ENCODE results near the gene ZBTB1.
"Not testable (repeated sequence)": the region's sequence is repeated elsewhere in the genome, so short reads cannot be mapped to it uniquely, and the experiment has no call there.

The ZBTB1 gene

DNA sequence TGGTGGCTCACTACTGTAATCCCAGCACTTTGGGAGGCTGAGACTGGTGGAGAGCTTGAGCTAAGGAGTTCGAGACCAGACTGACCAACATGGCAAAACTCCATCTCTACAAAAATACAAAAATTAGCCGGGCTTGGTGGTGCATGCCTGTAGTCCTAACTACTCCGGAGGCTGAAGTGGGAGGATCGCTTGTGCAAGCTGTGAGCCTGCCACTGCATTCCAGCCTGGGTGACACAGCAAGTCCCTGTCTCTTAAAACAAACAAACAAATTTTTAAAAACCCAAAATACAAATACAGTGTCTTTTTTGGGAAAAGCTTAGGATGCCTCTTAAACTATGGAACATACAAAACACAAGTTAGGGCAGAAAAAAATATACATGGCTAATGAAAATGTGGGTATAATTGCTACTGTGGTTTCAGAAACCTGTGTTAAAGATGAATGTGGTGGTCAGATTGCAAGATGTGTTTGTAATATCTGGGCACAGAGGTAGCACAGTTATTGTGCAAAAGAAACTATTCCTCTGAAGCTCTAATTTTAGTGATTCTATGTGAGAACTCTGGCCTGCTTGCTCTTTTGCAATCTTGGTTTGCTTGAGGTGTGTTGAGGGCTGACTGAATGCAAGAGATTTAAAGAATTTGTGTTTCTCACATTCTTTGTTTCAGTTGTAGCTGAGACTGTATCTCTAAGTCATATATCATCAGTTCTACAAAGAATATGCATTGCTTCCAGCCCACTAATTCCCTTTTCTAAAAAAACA, 32.1 kb downstream of the ZBTB1 start:
- Mint-ChIP-seq H3K4me1 (peaks cover 25% of the 10 kb centered on the region), H3K27ac (no peak overlapping the region), H3K36me3 (peaks cover 17% of the 10 kb centered on the region), H3K4me3 (no peak overlapping the region), H3K9me3 (no peaks in the 10 kb centered on the region)
- no peak for DNase-seq (ENCODE audit: low spot score in 2 of 2)
- no peak for ATAC-seq

DNA sequence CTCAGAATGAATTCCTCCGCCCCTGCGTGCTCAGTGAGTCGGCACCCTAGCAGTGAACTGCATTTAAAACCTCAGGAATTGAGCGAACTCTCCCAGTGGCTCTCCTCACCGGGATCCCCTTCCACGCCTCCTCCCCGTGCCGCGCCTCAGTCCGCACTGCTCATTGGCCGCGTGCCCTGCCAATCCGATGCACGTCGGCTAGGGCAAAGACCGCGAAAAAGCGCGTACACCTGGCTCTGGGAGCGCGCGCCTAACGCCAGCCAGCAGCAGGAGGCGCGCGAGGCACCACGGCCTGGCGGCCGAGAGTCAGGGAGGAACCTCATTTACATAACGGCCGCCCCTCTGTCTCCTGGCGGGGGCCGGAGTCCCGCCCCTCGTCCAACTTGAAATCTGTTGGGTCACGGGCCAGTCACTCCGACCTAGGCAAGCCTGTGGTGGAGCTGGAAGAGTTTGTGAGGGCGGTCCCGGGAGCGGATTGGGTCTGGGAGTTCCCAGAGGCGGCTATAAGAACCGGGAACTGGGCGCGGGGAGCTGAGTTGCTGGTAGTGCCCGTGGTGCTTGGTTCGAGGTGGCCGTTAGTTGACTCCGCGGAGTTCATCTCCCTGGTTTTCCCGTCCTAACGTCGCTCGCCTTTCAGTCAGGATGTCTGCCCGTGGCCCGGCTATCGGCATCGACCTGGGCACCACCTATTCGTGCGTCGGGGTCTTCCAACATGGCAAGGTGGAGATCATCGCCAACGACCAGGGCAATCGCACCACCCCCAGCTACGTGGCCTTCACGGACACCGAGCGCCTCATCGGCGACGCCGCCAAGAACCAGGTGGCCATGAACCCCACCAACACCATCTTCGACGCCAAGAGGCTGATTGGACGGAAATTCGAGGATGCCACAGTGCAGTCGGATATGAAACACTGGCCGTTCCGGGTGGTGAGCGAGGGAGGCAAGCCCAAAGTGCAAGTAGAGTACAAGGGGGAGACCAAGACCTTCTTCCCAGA, 35.9 kb downstream of the ZBTB1 start, which contains the start of gene HSPA2:
TSS of gene HSPA2 (plus strand) at position 534 of the 995 bp plus-strand sequence. CDS start at position 643, 109 bp downstream.
- Mint-ChIP-seq H3K27ac (peak within 1 kb of the TSS; percentile 96), H3K4me3 (peak within 1 kb of the TSS; percentile 97), H3K9me3 (no peaks in the 10 kb centered on the region), H3K4me1 (peaks cover 35% of the 10 kb centered on the region), H3K36me3 (peaks cover 15% of the 10 kb centered on the region)
- DNase-seq (ENCODE audit: low spot score in 2 of 2) (peak; percentile 92 to 97), ATAC-seq (peak; percentile 95)

DNA sequence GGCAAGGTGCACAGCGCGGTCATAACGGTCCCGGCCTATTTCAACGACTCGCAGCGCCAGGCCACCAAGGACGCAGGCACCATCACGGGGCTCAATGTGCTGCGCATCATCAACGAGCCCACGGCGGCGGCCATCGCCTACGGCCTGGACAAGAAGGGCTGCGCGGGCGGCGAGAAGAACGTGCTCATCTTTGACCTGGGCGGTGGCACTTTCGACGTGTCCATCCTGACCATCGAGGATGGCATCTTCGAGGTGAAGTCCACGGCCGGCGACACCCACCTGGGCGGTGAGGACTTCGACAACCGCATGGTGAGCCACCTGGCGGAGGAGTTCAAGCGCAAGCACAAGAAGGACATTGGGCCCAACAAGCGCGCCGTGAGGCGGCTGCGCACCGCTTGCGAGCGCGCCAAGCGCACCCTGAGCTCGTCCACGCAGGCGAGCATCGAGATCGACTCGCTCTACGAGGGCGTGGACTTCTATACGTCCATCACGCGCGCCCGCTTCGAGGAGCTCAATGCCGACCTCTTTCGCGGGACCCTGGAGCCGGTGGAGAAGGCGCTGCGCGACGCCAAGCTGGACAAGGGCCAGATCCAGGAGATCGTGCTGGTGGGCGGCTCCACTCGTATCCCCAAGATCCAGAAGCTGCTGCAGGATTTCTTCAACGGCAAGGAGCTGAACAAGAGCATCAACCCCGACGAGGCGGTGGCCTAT, 36.8 kb downstream of the ZBTB1 start:
- Mint-ChIP-seq H3K27ac (no peak overlapping the region), H3K36me3 (peaks cover 11% of the 10 kb centered on the region), H3K4me1 (peaks cover 35% of the 10 kb centered on the region), H3K4me3 (peak overlapping the region; percentile 97), H3K9me3 (no peaks in the 10 kb centered on the region)
- DNase-seq (ENCODE audit: low spot score in 2 of 2) (no peak), ATAC-seq (no peak)

DNA sequence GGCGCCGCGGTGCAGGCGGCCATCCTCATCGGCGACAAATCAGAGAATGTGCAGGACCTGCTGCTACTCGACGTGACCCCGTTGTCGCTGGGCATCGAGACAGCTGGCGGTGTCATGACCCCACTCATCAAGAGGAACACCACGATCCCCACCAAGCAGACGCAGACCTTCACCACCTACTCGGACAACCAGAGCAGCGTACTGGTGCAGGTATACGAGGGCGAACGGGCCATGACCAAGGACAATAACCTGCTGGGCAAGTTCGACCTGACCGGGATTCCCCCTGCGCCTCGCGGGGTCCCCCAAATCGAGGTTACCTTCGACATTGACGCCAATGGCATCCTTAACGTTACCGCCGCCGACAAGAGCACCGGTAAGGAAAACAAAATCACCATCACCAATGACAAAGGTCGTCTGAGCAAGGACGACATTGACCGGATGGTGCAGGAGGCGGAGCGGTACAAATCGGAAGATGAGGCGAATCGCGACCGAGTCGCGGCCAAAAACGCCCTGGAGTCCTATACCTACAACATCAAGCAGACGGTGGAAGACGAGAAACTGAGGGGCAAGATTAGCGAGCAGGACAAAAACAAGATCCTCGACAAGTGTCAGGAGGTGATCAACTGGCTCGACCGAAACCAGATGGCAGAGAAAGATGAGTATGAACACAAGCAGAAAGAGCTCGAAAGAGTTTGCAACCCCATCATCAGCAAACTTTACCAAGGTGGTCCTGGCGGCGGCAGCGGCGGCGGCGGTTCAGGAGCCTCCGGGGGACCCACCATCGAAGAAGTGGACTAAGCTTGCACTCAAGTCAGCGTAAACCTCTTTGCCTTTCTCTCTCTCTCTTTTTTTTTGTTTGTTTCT, 37.6 kb downstream of the ZBTB1 start:
- H3K4me3 Mint-ChIP-seq = peak overlapping the region; percentile 97
- no peak for ATAC-seq

DNA sequence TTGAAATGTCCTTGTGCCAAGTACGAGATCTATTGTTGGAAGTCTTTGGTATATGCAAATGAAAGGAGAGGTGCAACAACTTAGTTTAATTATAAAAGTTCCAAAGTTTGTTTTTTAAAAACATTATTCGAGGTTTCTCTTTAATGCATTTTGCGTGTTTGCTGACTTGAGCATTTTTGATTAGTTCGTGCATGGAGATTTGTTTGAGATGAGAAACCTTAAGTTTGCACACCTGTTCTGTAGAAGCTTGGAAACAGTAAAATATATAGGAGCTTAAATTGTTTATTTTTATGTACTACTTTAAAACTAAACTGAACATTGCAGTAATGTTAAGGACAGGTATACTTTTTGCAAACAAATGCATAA, 38.2 kb downstream of the ZBTB1 start:
- DNase-seq (ENCODE audit: low spot score in 2 of 2) (no peak), ATAC-seq (no peak)
- no peak overlapping the region for H3K27ac Mint-ChIP-seq
- peaks cover 35% of the 10 kb centered on the region for H3K4me1 Mint-ChIP-seq
- H3K9me3 Mint-ChIP-seq = no peaks in the 10 kb centered on the region
- H3K4me3 Mint-ChIP-seq = peak overlapping the region; percentile 97
- H3K36me3 Mint-ChIP-seq = peaks cover 11% of the 10 kb centered on the region

More for the DNA sequence above, 37.6 kb downstream of the ZBTB1 start:
- peaks cover 35% of the 10 kb centered on the region for H3K4me1 Mint-ChIP-seq
- H3K36me3 Mint-ChIP-seq = peaks cover 11% of the 10 kb centered on the region
- H3K9me3 Mint-ChIP-seq = no peaks in the 10 kb centered on the region
- peak in 1 of 2 donors; percentile 58 for DNase-seq (ENCODE audit: low spot score in 2 of 2)
- no peak overlapping the region for H3K27ac Mint-ChIP-seq

DNA sequence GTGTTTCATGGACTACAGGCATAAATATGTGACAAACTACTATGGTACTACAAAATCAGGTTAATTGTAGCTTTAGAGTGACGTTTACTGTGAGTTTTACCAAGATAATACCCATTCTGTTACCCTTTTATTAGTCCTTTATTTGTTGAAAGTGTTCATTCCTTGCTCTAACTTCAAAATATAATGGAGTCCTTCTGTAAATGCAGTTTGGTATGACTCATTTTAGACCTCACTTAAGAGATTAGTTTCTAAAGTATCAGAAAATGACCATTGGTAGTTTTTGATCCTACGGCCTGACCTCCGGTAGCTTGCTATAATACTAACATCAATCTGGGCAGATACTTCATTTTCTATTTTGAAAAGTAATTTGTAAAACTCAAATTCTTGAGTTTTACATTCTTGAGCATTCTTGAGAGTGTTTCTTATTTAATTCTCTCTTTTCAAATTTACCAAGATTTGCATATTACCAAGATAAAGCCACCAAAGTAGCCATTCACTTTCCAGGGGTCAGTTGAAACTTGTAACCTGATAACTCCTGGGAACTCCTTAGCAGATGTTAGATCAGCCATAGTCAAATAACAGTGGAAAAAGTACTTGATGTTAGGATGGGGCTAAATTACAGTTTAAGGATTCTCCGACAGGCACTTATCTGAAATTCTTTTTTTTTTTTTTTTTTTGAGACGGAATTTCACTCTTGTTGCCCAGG, 40.2 kb downstream of the ZBTB1 start:
- Mint-ChIP-seq H3K27ac (no peak overlapping the region), H3K4me1 (peaks cover 33% of the 10 kb centered on the region), H3K4me3 (no peak overlapping the region), H3K36me3 (peaks cover 11% of the 10 kb centered on the region), H3K9me3 (no peaks in the 10 kb centered on the region)
- DNase-seq (ENCODE audit: low spot score in 2 of 2) (no peak), ATAC-seq (no peak)

DNA sequence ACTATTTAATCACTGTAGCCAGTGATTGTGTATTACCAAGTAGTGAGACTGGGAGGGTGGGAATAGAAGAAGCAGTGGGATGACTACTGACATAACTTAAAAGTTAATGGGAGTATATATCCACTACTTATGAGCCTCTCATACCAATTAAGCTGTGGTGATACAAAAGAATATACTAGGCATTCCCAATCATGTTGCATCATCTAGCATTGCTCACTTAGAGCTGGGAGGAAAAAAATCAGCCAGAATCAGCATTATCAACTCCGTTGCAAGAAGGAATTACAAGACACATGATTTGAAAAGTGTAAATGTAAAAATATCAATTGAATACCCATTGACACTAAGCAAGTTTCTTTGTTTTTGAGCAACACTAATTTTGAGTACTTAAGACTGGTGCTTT, 44.4 kb downstream of the ZBTB1 start:
- DNase-seq (ENCODE audit: low spot score in 2 of 2) = no peak
- H3K9me3 Mint-ChIP-seq = no peaks in the 10 kb centered on the region
- H3K36me3 Mint-ChIP-seq = no peaks in the 10 kb centered on the region
- ATAC-seq = no peak
- H3K4me3 Mint-ChIP-seq = peak overlapping the region; percentile 52
- H3K4me1 Mint-ChIP-seq = peaks cover 12% of the 10 kb centered on the region
- H3K27ac Mint-ChIP-seq = no peak overlapping the region

DNA sequence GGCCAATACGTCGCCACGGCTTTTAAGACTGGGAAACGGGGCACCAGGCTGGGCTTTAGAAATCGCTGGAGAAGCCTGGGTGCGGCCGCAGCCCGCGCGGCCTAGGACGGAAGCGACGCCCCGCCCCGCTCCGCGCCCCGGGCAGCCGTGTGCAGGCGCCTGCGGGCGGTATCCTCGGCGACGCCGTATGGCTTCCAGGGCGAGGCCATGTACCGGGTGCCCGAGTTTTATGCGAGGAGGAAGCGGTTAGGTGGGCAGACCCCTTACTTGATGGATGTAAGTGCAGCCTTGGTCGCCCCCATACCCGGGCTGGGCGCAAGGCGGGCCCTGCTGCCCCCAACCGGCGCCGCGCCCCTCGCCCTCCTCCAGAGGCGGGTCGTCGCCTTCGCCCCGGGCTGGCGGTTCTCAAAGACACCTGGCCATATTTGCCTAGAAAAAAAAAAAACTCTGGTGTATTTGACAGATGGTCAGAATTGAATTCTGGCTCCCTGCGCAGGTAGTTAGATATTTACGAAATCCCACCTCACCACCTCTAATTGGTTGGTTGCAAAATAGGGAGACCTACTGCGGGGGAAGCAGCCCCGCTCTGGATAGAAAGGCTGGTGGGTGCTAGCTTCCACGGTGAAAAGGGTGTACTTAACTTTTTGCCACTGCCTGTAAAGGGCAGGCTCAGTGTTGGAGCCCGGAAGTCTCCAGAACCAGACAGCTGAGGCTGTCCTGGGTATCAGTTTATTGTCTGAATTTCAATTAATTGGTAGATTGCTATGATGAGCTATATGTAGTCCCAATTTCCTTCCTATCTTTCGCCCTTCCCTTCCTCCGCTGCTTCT, 45.4 kb downstream of the ZBTB1 start, which contains the start of gene PPP1R36:
TSS of gene PPP1R36 (plus strand) at position 171 of the 830 bp plus-strand sequence. CDS start at position 208, 37 bp downstream.
- Mint-ChIP-seq H3K27ac (peak within 1 kb of the TSS; percentile 44), H3K4me1 (peaks cover 12% of the 10 kb centered on the region), H3K4me3 (peak within 1 kb of the TSS; percentile 52), H3K9me3 (no peaks in the 10 kb centered on the region), H3K36me3 (no peaks in the 10 kb centered on the region)
- ATAC-seq (peak; percentile 97), DNase-seq (ENCODE audit: low spot score in 2 of 2) (peak; percentile 38 to 59)

DNA sequence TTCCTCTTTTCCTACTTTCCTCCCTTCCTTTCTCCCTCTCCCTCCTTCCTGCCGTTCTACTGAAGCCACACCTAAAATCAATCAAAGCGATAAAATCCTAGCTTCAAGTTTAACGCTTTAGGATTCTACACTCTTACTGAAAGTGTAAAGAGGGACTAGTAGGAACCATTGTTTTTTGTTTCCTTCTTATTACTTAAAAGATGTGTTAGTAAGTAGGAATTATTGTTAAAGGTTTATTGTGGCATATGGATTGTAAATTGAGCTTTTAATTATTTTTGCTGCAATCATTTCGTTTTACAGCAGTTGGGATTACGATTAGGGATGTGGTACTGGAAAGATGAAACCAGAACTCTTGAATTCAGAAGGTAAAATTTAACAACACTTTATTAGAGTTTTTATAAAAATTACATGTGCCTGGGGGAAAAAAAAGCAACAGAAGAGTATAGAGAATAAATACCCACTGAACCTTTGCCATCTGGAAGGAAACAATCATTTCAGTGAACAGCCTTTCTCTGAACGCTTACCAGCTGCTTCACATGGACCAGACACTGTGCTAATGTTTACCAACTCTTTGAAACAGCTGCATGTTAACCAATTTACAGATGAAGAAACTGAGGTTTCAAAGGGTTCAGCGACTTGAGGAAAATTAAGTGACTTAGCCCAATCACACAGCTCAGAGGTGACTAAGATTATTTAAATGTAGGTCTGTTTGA, 46.2 kb downstream of the ZBTB1 start:
- ATAC-seq = no peak
- Mint-ChIP-seq H3K4me3 (peak overlapping the region; percentile 52), H3K9me3 (no peaks in the 10 kb centered on the region), H3K36me3 (no peaks in the 10 kb centered on the region), H3K27ac (peak overlapping the region; percentile 44), H3K4me1 (peaks cover 12% of the 10 kb centered on the region)
- DNase-seq (ENCODE audit: low spot score in 2 of 2) = no peak

DNA sequence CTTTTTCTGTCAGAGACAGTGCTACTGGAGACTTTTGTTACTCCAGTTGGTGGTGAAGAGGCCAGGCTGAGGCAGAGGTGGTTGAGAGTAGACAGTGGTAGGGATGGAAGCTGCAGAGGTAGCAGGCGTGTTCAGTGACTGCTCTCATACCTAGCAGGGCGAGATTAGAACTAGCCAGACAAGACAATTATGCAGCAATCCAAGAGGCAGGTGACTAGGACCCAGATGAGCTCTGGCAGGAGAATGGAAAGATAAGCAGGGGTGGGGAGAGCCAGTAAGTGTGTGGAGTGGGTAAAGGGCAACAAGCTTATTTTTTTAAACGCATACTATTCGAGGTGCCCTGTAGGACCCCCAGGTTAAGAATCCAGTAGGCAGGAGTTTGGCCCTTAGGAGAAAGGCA, 50.0 kb downstream of the ZBTB1 start:
- no peaks in the 10 kb centered on the region for H3K9me3 Mint-ChIP-seq
- H3K4me1 Mint-ChIP-seq = peaks cover 8% of the 10 kb centered on the region
- H3K36me3 Mint-ChIP-seq = no peaks in the 10 kb centered on the region
- DNase-seq (ENCODE audit: low spot score in 2 of 2) = no peak
- no peak for ATAC-seq
- H3K4me3 Mint-ChIP-seq = no peak overlapping the region
- no peak overlapping the region for H3K27ac Mint-ChIP-seq

DNA sequence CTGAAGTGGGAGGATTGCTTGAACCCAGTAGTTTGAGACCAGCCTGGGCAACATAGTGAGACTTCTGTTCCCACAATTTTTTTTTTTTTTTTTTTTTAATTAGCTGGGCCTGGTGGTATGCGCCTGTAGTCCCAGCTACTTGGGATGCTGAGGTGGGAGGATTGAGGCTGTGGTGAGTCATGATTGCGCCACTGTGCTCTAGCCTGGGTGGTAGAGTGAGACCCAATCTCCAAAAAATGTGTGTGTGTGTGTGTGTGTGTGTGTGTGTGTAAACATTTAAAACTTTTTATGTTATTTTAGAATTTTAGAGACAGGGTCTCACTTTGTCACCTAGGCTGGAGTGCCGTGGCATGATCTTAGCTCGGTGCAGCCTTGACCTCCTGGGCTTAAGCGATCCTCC, 52.0 kb downstream of the ZBTB1 start:
- DNase-seq (ENCODE audit: low spot score in 2 of 2) = no peak
- Mint-ChIP-seq H3K4me3 (no peak overlapping the region), H3K4me1 (no peaks in the 10 kb centered on the region), H3K9me3 (no peaks in the 10 kb centered on the region), H3K27ac (no peak overlapping the region), H3K36me3 (no peaks in the 10 kb centered on the region)
- ATAC-seq = no peak

DNA sequence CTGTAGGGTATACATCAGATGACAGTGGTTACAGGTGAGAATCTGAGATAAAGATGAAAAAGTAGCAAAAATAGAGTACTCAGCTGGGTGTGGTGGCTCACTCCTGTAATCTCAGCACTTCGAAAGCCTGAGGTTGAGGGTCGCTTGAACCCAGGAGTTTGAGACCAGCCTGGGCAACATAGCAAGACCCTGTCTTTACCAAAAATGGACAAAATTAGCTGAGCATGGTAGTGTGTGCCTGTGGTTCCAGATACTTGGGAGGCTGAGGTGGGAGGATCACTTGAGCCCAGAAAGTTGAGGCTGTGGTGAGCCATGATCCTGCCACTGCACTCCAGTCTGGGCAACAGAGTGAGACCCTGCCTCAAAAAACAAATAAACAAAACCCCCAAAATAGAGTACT, 53.6 kb downstream of the ZBTB1 start:
- ATAC-seq; H3K9me3 Mint-ChIP-seq; DNase-seq (ENCODE audit: low spot score in 2 of 2); H3K4me3 Mint-ChIP-seq; H3K27ac Mint-ChIP-seq; H3K36me3 Mint-ChIP-seq; H3K4me1 Mint-ChIP-seq: not testable (repeated sequence)

DNA sequence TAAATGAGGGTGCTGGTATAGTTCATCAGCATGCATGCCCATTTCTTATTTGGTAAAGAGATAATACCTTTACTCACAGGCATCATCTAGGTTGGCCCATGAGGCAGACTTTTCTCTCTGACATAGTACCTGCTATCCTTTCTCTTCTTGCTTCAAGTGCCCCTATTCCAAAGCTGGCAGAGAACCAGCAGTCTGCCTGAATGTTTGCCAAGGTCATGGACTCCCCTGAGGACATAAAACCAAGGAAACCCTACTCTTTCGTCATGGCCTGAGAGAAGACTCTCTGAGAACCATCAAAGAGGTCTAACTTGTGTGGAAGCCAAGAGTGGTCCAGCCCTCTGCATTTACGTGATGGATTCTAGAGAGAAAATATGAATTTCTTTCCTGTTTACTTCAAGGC, 57.1 kb downstream of the ZBTB1 start:
- Mint-ChIP-seq H3K27ac (no peak overlapping the region), H3K4me3 (no peak overlapping the region), H3K4me1 (no peaks in the 10 kb centered on the region), H3K9me3 (no peaks in the 10 kb centered on the region), H3K36me3 (no peaks in the 10 kb centered on the region)
- no peak for ATAC-seq
- no peak for DNase-seq (ENCODE audit: low spot score in 2 of 2)
